H54 (cell line): Measurements from ENCODE around the gene TCTN3.
A peak's percentile ranks its signal among the peaks of the same experiment; 100 is the strongest.
"Not testable (repeated sequence)": the region's sequence is repeated elsewhere in the genome, so short reads cannot be mapped to it uniquely, and the experiment has no call there.

Experiments used
- DNase-seq: peaks from one replicate; pipeline ENCODE4 v3.0.0; 2011; ENCODE audit warnings: low spot score, mixed read lengths; ENCODE audit not compliant: insufficient read length
- FAIRE-seq: peaks from 3 replicates; lab custom pipeline; 2011; peaks lifted over from hg19 to GRCh38; lab: Jason Lieb, UNC
- POLR2A ChIP-seq: IDR thresholded peaks from 2 replicates; pipeline ENCODE4 v1.6.1; 2011; ENCODE audit warnings: low read depth, mild to moderate bottlenecking, low read length

The TCTN3 gene

GRCh38 chr10:95693668-95694534 is at the start of gene TCTN3:
TCTN3 (minus strand) TSS chr10:95693927; CDS start chr10:95693899, 28 bp downstream.
- FAIRE-seq (peak; percentile 100), DNase-seq (peak; percentile 99)
- peak; percentile 88 for TF ChIP-seq POLR2A

GRCh38 chr10:95742962-95743535 is 49.3 kb upstream of the TCTN3 start:
- no peak for FAIRE-seq
- DNase-seq, result no peak
- TF ChIP-seq POLR2A, result no peak

- TF ChIP-seq POLR2A, result no peak
- no peak for FAIRE-seq
- no peak for DNase-seq
Observed at GRCh38 chr10:95742485-95742884, 48.8 kb upstream of the TCTN3 start.

GRCh38 chr10:95741807-95742467 is 48.2 kb upstream of the TCTN3 start:
- no peak for TF ChIP-seq POLR2A
- no peak for DNase-seq
- no peak for FAIRE-seq

GRCh38 chr10:95739056-95739455 is 45.3 kb upstream of the TCTN3 start:
- DNase-seq, result no peak
- FAIRE-seq, result no peak
- TF ChIP-seq POLR2A, result no peak

GRCh38 chr10:95732907-95733306 is 39.2 kb upstream of the TCTN3 start:
- DNase-seq, result not testable (repeated sequence)

GRCh38 chr10:95730233-95730632 is 36.5 kb upstream of the TCTN3 start:
- FAIRE-seq, result no peak
- TF ChIP-seq POLR2A, result no peak
- DNase-seq, result no peak

More at GRCh38 chr10:95732907-95733306, 39.2 kb upstream of the TCTN3 start:
- not testable (repeated sequence) for FAIRE-seq

GRCh38 chr10:95729323-95730055 is 35.8 kb upstream of the TCTN3 start:
- no peak for TF ChIP-seq POLR2A
- FAIRE-seq, result no peak
- no peak for DNase-seq

- DNase-seq (no peak), FAIRE-seq (peak; percentile 20)
- no peak for TF ChIP-seq POLR2A
Observed at GRCh38 chr10:95728526-95728925, 34.8 kb upstream of the TCTN3 start.

- FAIRE-seq, DNase-seq: not testable (repeated sequence)
Observed at GRCh38 chr10:95722496-95722895, 28.8 kb upstream of the TCTN3 start.

- FAIRE-seq, DNase-seq: not testable (repeated sequence)
Observed at GRCh38 chr10:95720745-95721144, 27.0 kb upstream of the TCTN3 start.

- TF ChIP-seq POLR2A, result no peak
Observed at GRCh38 chr10:95716866-95717265, 23.1 kb upstream of the TCTN3 start.

GRCh38 chr10:95716466-95716865 is 22.7 kb upstream of the TCTN3 start:
- TF ChIP-seq POLR2A, result no peak
- FAIRE-seq (no peak), DNase-seq (no peak)

More at GRCh38 chr10:95716866-95717265, 23.1 kb upstream of the TCTN3 start:
- DNase-seq, result no peak
- FAIRE-seq, result no peak

- no peak for FAIRE-seq
- DNase-seq, result no peak
- TF ChIP-seq POLR2A, result no peak
Observed at GRCh38 chr10:95711492-95711891, 17.8 kb upstream of the TCTN3 start.
